GM18508 (cell line): ENCODE data around the gene PTS.

Source experiments
- ATAC-seq: cut with Tn5 transposase; IDR thresholded peaks from one replicate; pipeline ENCODE4 v1.9.1; 2021; ENCODE audit warnings: moderate number of reproducible peaks; ENCODE audit not compliant: insufficient read depth, unreplicated experiment

PTS gene

DNA sequence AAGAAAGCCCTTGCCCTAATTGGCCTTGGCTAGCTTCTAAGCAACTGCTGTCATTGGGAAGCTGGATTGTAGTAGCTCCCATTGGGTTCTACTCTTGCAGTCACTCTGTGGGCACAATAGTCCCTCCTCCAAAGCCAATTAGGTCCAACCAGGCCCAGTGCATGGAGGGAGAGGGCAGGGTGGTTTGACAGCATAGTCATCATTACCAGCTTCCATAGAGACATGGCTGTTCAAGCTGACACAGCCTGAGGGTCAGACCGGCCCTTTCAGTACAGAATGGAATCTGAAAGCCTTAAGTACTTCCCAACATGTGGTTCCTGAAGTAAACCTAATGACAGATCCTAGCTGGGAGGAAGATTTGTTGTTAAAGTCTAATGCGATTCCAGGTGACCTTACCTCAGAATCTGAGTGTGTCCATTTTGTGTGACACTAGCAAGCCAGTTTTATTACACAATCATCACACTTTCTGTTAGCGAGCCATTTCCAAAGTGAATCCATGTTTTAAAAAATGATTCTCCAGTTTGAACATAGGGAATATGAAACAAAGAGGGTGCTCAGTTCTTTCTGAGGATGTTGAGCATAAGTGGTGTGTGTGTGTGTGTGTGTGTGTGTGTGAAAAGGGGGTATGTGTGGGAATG is 27.5 kb downstream of the PTS start:
- ATAC-seq: no peak

DNA sequence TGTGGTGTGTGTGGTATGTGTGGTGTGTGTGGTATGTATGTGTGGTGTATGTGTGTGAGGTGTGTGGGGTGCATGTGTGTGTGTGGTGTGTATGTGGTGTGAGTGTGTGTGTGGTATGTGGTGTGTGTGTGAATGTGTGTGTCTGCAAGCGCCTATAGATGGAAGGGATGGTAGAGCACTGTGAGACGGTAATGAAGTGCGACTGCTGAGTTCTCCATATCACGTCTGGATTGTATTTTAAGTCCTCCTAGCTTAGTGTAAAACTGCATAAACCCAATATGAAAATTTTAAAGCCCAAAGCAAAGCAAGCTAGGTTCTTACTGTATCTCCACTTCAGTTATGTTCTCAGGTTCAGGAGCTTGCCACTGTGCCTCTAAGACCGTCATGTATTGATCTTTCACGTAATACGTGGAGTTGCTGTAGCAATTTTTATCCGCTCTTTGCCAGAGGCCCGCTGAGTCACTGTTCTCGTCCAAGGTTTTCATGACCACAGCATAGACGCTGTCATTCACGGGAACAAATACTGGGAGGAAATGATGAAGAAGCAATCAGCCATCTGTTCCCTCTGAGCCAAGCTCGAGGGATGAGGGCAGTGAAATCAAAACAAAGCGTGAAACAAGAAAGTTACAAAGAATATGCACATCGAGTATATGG is 29.0 kb downstream of the PTS start:
- no peak for ATAC-seq

DNA sequence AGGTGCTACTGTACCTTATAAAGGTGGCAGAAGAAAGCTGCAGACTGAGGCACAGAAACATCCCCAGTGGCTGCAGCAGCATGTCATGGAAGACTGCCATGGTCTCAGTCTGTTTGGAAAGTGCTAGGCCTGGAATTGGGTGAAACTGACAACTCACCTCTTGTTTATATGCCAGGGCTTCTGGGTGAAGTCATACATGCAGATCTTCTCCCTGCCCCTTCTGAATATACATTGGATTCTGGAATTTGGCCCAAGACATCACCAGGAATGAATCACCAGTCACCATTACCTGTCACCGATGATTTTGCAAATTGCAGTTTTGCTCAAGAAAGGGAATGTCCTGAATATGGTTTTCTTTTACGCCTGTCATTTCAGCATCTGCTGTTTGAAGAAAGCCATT is 34.3 kb downstream of the PTS start, which contains the start of gene PLET1:
TSS of gene PLET1 (minus strand) at position 371 of the 400 bp plus-strand sequence. CDS start at position 100, 271 bp downstream.
- ATAC-seq: no peak

DNA sequence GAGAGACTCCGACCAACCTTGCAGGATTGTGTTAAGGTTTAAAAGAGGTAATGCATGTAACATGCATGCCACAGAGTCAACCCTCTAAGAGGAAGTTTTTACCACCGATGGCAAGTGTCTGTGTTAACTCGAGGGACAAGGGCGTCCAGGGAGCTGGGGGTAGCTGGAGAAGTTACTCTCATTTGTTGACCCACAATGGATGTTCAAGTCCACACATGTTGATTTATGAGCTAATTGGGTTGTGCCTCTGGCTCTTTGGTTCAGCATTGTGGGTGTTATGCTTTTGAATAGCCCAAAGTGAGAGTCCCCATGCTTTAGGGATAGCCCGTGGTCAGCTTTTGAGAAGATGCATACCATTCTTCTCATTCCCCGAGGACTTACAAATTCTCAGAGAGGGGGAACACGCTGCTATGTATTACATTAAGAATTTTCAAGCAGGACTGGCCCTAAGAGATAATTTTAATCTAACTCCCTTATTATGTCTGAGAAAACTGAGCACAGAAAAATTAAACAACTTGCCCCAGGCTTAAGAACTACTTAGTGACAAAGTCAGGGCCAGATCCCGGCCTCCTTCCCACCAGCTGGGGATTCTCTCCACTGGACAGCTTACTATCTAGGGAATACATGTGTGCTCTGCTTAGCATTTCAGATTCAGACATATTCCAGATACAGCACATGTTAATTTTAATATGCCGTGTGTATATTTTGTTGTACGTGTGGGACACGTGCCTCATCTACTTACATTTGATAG is 39.6 kb downstream of the PTS start:
- ATAC-seq: no peak

DNA sequence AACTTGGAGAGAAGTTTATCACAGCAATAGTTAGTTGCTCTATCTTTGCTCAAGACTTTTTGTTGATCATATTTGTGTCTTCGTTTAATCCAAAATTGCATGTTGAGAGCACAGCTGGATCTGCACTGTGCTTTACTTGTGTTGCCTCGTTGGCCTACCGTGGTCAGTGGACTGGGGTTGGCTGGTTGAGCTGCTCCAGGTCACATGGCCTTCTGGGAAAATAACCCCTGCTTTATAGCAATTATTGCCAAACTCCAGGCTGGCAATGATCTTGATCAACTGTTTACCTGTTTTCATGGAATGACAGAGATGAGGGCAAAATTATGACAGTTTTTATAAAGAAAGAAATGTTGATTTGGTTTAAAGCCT is 40.2 kb downstream of the PTS start:
- no peak for ATAC-seq

DNA sequence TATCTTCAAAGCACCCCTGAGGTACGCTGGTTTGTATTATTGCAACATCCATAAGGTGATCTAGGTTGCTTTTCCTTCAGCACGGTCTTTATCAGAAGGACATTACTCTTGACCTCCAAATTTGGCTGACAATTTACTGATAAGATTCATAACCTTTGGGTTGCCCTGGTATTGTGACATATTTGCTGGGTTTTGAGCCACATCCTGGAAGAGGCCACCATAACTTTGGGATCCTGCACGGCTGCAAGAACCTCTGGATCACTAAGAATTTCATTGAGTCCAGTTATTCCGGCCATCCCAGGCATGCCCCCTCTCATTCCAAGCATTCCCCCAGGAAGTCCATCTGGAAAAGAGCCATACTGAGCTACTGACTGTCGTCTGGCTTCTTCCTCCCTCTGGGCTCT is 41.0 kb downstream of the PTS start:
- no peak for ATAC-seq

DNA sequence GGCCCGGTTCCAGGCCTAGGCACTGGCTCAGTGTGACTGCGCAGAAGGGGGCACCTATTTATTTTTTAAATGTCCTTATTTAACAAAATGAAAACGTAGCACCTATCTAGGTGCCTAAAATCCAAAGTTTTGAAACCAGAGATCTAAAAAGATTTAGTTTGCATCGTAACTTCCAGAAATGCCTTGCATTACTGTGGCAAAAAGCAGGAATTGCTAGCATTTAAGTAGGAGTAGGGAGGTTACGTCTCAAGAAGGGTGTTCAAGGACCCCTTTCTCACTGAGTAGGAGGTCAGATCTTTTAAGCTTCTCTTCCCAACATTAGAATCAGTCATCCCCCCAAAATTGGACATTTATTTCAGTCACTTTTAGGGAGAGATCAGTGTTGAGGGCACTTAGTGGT is 42.2 kb downstream of the PTS start:
- no peak for ATAC-seq

DNA sequence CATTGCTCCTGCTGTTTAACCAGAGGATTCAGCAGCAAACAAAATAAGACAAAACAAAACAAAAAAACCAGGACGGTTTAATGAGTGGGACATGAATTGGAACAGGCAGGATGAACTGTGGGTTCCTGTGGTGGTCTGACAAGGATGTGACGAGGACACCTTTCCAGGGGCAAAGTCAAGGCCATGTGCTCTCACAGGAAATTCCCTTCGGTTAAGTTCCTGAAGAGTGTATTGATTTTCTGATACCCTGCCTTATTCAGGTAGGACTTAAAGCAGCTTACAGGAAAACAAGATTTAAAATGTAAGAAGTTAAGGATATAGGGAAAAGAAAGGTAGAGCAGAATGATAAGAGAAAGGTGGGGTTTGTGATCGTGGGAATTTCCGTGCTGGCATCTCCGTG is 42.9 kb downstream of the PTS start:
- no peak for ATAC-seq

DNA sequence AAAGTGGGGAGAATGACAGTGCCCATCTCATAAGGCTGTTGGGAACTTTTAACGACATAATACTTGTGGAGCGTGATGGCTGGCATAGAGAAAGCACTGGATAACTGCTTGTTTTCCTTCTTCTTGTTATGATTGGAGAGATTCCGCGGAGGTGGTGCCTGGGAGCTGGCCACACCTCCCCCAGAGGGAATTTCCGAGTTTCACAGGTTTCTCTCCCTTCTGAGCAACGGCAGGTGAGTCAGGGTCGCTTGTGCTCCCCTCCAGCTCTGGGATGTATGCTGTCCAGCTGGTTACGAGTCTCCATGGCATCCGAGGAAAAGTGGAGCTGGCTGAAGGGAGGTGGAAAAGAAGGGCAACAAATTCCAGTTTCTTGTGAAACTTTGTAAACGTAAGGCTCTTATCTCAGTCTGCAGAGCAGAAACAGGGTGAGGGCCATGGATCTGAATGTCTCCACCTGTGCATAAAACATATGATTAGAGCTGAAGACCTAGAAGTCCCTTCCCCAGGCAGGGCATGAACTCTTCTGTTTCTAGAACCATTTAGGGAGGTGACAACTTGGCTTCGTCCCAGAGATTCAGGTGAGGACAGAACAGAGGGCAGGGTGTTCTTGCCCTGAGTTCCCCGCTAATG is 44.4 kb downstream of the PTS start:
- no peak for ATAC-seq

DNA sequence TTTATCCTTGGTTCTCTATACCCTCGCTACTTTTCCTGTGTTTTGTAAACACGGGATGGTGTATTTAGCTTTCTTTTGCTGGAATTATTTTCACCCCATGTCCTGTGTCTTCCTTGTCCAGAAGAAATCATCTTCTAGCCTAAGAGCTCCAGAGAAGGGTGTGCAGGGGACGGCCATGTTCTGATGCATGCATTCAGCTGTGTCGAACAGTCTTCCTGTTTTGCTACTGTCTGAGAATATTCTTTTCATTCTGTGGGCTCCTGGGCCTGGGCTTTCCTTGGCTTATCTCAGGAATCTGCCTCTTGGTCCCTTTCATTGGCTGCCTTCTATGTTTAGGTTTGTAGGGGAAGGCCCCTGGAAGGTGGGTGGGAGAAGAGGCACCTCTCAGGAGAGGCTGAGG is 45.0 kb downstream of the PTS start:
- ATAC-seq: no peak

DNA sequence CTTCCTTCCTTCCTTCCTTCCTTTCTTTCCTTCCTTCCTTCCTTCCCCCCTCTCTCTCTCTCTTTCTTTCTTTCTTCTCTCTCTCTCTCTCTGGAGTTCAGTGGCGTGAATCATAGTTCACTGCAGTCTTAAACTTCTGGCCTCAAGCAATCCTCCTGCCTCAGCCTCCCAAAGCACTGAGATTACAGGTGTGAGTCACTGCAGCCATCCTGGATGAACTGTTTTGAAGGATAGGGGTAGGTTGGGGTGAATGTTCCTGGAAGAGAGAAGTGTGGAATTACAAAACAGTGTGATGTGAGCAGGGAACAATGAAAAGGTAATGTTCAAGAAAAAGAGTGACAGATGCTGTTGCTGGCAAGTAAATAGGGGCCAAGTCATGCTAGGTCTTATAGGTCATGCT is 46.8 kb downstream of the PTS start:
- no peak for ATAC-seq

DNA sequence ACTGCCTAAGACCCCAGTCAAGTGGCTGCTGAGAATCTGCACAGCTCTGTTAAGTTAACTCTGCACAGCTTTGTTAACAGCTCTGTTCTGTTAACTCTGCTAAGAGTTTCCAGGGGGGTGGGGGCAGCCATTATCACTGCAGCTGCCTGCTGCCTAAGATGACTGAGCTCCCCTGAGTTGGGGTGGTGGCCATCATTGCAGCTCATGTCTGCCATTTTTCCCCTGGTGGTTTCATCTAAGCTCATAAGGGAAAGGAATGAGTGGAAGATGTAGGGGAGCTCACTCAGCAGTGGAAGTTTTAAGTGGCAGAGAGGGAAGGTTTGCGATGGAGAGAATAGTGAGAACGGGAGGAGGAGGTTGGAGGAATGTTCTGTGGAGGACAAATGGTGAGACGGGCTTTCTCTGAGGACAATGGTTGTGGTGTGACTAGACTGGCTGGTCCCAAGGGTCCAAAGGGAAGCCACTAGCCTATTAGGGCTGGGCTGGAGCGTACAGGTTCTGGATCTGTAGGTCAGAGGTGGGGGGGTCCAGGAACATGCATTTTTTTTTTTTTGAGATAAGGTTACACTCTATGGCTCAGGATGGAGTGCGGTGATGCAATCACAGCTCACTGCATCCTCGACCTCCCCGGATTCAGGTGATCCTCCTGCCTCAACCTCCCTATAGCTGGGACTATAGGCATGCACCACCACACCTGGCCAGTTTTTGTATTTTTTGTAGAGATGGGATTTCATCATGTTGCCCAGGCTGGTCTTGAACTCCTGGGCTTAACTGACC is 48.0 kb downstream of the PTS start:
- ATAC-seq: no peak

DNA sequence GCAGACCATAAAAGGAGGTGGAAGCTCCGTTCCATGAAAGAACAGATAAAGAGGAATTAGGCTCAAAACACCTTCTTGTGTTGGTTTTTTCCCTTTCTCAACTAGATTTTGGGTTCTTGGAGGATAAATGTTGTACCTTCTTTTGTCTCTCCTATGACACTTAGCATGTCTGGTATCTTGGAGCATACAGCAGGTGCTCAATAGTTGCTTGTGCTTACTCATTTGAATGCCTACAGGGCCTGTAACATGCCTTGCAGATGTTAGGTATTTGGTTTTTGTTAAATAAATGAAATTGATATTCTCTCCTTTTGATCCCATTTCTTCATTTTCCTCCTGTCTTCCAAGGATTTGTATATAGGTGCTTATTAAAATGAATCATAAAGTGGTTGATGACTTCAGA is 50.8 kb downstream of the PTS start:
- ATAC-seq: no peak

DNA sequence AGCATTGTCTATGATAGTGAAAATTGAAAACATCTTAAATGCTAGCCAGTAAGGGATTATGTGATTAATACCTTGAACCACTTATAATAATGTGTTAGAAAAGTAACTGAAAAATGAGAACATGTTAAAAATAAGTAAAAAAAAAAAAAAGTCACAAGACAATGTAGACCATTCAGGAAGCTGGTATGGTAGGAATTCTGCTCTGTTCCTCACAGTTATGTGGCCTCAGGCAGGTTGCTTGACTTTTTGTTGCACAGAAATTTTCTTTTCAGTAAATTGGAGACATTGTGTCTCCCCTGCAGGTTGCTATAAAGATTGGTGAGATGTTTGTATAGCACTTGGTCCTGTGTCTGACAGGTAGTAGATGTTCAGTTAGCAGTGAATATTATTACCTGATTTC is 51.7 kb downstream of the PTS start:
- ATAC-seq: no peak

DNA sequence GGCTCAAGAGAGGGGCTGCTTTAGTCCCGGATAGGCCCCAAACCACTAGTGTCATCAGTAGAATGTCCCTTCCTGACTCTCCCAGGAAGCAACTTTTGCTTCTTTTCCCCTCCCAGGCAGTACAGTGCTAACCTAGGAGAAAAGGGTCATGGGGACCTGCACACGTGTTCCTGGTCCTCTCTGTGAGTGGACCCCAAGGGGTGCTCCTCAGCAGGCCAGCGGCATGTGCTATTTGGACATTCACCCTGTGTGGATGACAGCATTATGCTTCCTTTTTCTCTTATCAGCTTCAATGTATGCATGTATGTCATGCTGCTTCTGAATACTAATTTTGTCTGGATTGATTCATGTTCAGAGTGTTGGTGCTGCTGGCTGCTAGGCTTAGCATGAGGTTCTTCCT is 52.6 kb downstream of the PTS start:
- no peak for ATAC-seq

DNA sequence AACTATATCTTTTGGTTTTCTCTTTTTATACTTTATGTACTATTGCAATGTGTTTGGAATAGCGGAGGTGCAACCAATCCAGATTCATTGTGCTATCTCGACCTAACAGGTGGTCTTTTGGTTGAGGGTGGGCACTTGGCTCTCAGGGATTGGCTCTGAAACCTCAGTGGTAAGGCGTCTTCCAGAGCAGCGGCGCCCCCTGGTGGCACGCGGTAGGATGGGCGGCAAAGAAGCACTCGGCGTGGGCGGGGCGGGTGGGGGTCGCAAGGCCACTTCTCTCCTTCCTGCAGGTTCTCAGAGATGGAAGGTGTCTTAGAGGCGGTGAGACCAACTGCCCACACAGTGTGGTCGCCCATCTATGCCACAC is 53.7 kb downstream of the PTS start:
- ATAC-seq: no peak

DNA sequence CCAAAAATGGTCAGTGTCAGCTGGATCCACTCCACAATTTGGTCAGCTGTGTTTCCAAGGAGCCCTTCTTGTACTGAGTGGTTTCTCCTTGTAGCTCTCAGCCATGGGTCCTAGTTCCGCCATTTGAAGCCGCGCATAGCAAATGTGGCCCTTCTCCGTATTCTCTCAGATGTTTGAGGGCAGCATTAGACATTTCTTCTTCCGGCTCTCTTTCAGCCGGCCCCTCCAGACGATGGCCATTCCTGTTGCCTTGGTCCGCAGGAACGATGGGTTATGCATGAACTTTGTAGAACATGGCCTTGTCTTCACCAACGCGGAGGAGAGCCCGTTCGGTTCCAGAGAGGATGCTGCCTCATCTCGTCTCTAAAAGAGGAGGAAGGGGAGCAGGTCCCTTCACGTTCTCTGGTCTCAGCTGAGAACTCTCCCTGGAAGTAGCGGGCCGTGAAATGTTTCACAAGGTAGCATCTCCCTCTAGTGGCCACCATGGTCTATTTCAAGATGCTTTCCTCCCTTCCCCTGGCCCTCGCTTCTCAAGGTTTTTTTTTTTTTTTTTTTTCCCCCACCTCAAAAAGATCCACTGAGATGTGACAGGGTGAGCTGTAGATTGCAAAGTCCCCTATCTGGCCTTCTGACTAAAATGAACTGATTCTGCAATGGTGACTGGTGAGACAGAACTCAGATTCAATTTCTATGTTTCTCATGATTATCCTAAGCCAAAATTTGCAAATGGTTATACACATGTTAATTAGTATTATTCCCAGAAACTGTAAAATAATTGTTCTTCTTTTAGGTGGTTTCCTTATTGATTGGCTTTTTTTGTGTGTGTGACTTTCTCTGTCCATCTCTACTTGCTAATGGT is 54.3 kb downstream of the PTS start:
- ATAC-seq: no peak

DNA sequence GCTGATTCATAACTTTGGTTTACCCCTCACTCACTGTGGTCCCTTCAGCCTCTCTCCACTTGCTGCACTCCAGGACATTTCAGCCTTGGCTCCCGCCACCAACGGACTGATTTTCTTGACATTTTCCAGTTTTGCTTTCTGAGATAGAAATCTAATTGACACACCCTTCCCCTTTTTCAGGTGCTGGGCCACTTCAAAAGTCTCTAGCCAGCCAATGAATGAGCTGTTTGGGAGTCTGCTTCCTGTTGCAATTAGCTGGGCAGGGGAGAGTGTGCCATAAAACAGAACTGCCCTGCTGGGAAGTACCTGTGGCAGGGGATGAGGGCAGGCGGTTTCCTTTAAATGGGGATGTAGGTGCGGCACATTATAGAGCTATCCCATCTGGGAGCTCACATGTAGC is 55.5 kb downstream of the PTS start:
- no peak for ATAC-seq
